CD14-positive monocyte (primary cell): Measurements from ENCODE around the gene LARP1. TPM values are rescaled to one million over a fixed set of nuclear protein-coding genes. Genes with fewer than 3 reads are reported as not detected.

Experiments used
- DNase-seq, 3 donors: peaks; one replicate each; pipeline ENCODE4 v3.0.0-alpha.2; 2011 to 2022
- H2AFZ ChIP-seq: 2 replicates; pipeline ENCODE4 v1.6.0; 2012; ENCODE audit warnings: mild to moderate bottlenecking, low read depth, low read length, inconsistent platforms; ENCODE audit not compliant: insufficient read depth, poor library complexity, severe bottlenecking
- H3K27ac ChIP-seq, 2 donors: 1 replicate in 1 of 2; 2 replicates in 1 of 2; pipeline ENCODE4 v1.5.1; 2012 to 2013; ENCODE audit warnings: low read length in 2 of 2, control low read depth in 1 of 2, inconsistent platforms in 1 of 2, low read depth in 1 of 2, mild to moderate bottlenecking in 1 of 2
- H3K27me3 ChIP-seq, 2 donors: one replicate each; pipeline versions ENCODE4 v1.6.0 to v1.6.1; 2011 to 2013; ENCODE audit warnings: low read length in 2 of 2; ENCODE audit not compliant: control insufficient read depth in 2 of 2, insufficient read depth in 2 of 2
- H3K36me3 ChIP-seq, 2 donors: replicated peaks in 1 of 2; 1 replicate in 1 of 2; 2 replicates in 1 of 2; pipeline versions ENCODE4 v1.5.1 to v1.6.1; 2012 to 2013; ENCODE audit warnings: low read length in 2 of 2, control low read depth in 1 of 2, inconsistent platforms in 1 of 2, mild to moderate bottlenecking in 1 of 2; ENCODE audit not compliant: insufficient read depth in 2 of 2, control insufficient read depth in 1 of 2
- H3K4me1 ChIP-seq, 2 donors: 1 replicate in 1 of 2; 2 replicates in 1 of 2; pipeline versions ENCODE4 v1.5.1 to v1.6.1; 2012 to 2013; ENCODE audit warnings: low read length in 2 of 2, control low read depth in 1 of 2, inconsistent platforms in 1 of 2, mild to moderate bottlenecking in 1 of 2, moderate library complexity in 1 of 2; ENCODE audit not compliant: insufficient read depth in 2 of 2, control insufficient read depth in 1 of 2
- H3K4me2 ChIP-seq: replicated peaks from 2 replicates; pipeline ENCODE3; 2012; ENCODE audit warnings: low read length, moderate library complexity, mild to moderate bottlenecking; ENCODE audit not compliant: poor library complexity, severe bottlenecking; ENCODE audit errors: extremely low read depth
- H3K4me3 ChIP-seq, 3 experiments: fragments of 200-600 bp in 1 of 3; sonication (generic) in 1 of 3; replicated peaks in 1 of 3; 1 replicate in 2 of 3; 2 replicates in 1 of 3; pipeline ENCODE4 v1.5.1; 2011 to 2013; ENCODE audit warnings: low read length in 3 of 3, mild to moderate bottlenecking in 3 of 3, control low read depth in 2 of 3, low read depth in 2 of 3, inconsistent platforms in 1 of 3, moderate library complexity in 1 of 3
- H3K79me2 ChIP-seq: 2 replicates; pipeline ENCODE4 v1.6.0; 2012; ENCODE audit warnings: mild to moderate bottlenecking, control low read depth, inconsistent platforms, low read length, moderate library complexity; ENCODE audit not compliant: insufficient read depth
- H3K9ac ChIP-seq: 2 replicates; pipeline ENCODE4 v1.6.0; 2017; ENCODE audit warnings: low read length, mild to moderate bottlenecking; ENCODE audit not compliant: insufficient read depth, poor library complexity, severe bottlenecking
- H3K9me3 ChIP-seq, 2 donors: replicated peaks in 1 of 2; 1 replicate in 1 of 2; 2 replicates in 1 of 2; pipeline versions ENCODE4 v1.5.1 to v1.6.1; 2012 to 2013; ENCODE audit warnings: low read length in 2 of 2, control low read depth in 1 of 2; ENCODE audit not compliant: control insufficient read depth in 1 of 2, insufficient read depth in 1 of 2
- H4K20me1 ChIP-seq: 2 replicates; pipeline ENCODE4 v1.6.0; 2012; ENCODE audit warnings: mild to moderate bottlenecking, low read length, control low read depth, moderate library complexity; ENCODE audit not compliant: insufficient read depth
- H3K27ac Mint-ChIP-seq, 7 donors: one replicate each; pipeline ENCODE4 v1.8.0; 2020; ENCODE audit warnings: mild to moderate bottlenecking in 7 of 7, mixed read lengths in 7 of 7, moderate library complexity in 6 of 7, inconsistent platforms in 2 of 7
- H3K27me3 Mint-ChIP-seq, 3 donors: one replicate each; pipeline ENCODE4 v1.8.0; 2021 to 2022; ENCODE audit warnings: low read depth in 3 of 3, mild to moderate bottlenecking in 3 of 3, mixed read lengths in 3 of 3, moderate library complexity in 3 of 3, inconsistent platforms in 1 of 3
- H3K36me3 Mint-ChIP-seq, 2 donors: one replicate each; pipeline ENCODE4 v1.8.0; 2020; ENCODE audit warnings: mixed read lengths in 2 of 2, inconsistent platforms in 1 of 2, mild to moderate bottlenecking in 1 of 2
- H3K4me1 Mint-ChIP-seq: one replicate; pipeline ENCODE4 v1.8.0; 2020; ENCODE audit warnings: mild to moderate bottlenecking, mixed read lengths
- H3K4me3 Mint-ChIP-seq, 2 donors: one replicate each; pipeline ENCODE4 v1.8.0; 2020; ENCODE audit warnings: mild to moderate bottlenecking in 2 of 2, mixed read lengths in 2 of 2, moderate library complexity in 1 of 2
- H3K9me3 Mint-ChIP-seq, 7 donors: one replicate each; pipeline ENCODE4 v1.8.0; 2020 to 2022; ENCODE audit warnings: mixed read lengths in 7 of 7, mild to moderate bottlenecking in 6 of 7, moderate library complexity in 6 of 7, inconsistent platforms in 2 of 7
- CTCF ChIP-seq: fragments of 200-600 bp; IDR thresholded peaks from one replicate; pipeline ENCODE4 v1.8.0; 2022; ENCODE audit warnings: antibody characterized with exemption, mild to moderate bottlenecking
- WGBS: methylation state at CpG from one replicate; pipeline ENCODE4 v1.1.5; 2013; ENCODE audit warnings: missing lambda C conversion rate; ENCODE audit not compliant: insufficient coverage; 5-methylcytosine and 5-hydroxymethylcytosine counted together
- intact Hi-C, 2 donors: fragments of 100-400 bp; cut with micrococcal nuclease; formaldehyde crosslinking; loops; one replicate each; pipeline versions ENCODE4 v1.15.0 to v1.15.1; 2023
- polyA plus RNA-seq, 3 donors: library from polyadenylated mRNA; depleted of rRNA in 1 of 3; unstranded in 2 of 3; stranded (reverse) in 1 of 3; fragments of 300-500 nt in 2 of 3; fragments of >200 nt in 1 of 3; fragmentation: Illumina TruSeq in 2 of 3; gene quantifications; 1 replicate in 2 of 3; 2 replicates in 1 of 3; pipeline ENCODE4 v1.2.3, GENCODE V29; 2012 to 2021

The LARP1 gene
- polyA plus RNA-seq, 3 donors, result 4.7 to 55.0 (median 5.8) TPM

GRCh38 chr5:154778534-154778933, 23.4 kb downstream of the LARP1 start:
- H3K9ac ChIP-seq, result no peak overlapping the region
- TF ChIP-seq CTCF, result no peak
- 100% methylated on average over 1 of the region's 2 CpGs for WGBS
- H3K4me3 ChIP-seq, result no peak overlapping the region
- Mint-ChIP-seq H3K27me3 (peaks cover 0 to 1% (median 0%) of the 10 kb centered on the region in 3 donors), H3K27ac (peak overlapping the region in 4 of 7 donors; percentile 15 to 72 (median 28)), H3K36me3 (peaks cover under 1 to 7% of the 10 kb centered on the region in 2 donors), H3K4me3 (no peak overlapping the region), H3K9me3 (no peaks in the 10 kb centered on the region), H3K4me1 (peaks cover 26% of the 10 kb centered on the region)
- peaks cover 0 to 10% of the 10 kb centered on the region in 2 donors for H3K36me3 ChIP-seq
- intact Hi-C loops, result no loop called here
- peaks cover 8 to 13% of the 10 kb centered on the region in 2 donors for H3K4me1 ChIP-seq
- H3K27ac ChIP-seq, result peak overlapping the region in 1 of 2 donors; percentile 64
- no peaks in the 10 kb centered on the region for H3K9me3 ChIP-seq
- no peak overlapping the region for H3K4me2 ChIP-seq
- peaks cover 99% of the 10 kb centered on the region for H4K20me1 ChIP-seq
- no peaks in the 10 kb centered on the region for H3K27me3 ChIP-seq
- H3K79me2 ChIP-seq, result peaks cover 100% of the 10 kb centered on the region
- H2AFZ ChIP-seq, result no peak overlapping the region
- no peak for DNase-seq

GRCh38 chr5:154779105-154779504, 23.9 kb downstream of the LARP1 start:
- no peaks in the 10 kb centered on the region for H3K27me3 ChIP-seq
- no peak overlapping the region for H3K4me2 ChIP-seq
- H3K27ac ChIP-seq, result peak overlapping the region in 1 of 2 donors; percentile 55
- DNase-seq, result no peak
- no peak for TF ChIP-seq CTCF
- H3K79me2 ChIP-seq, result peaks cover 100% of the 10 kb centered on the region
- 100% methylated on average over 1 of the region's 4 CpGs for WGBS
- intact Hi-C loops, result no loop called here
- H3K9ac ChIP-seq, result no peak overlapping the region
- peak overlapping the region in 3 of 7 donors; percentile 46 to 57 (median 49) for H3K27ac Mint-ChIP-seq
- no peak overlapping the region for H2AFZ ChIP-seq
- H3K9me3 Mint-ChIP-seq, result no peaks in the 10 kb centered on the region
- peaks cover 0 to 10% of the 10 kb centered on the region in 2 donors for H3K36me3 ChIP-seq
- H3K4me1 ChIP-seq, result peaks cover 8 to 13% of the 10 kb centered on the region in 2 donors
- peaks cover 0 to 7% of the 10 kb centered on the region in 2 donors for H3K36me3 Mint-ChIP-seq
- no peak overlapping the region for H3K4me3 Mint-ChIP-seq
- peaks cover 99% of the 10 kb centered on the region for H4K20me1 ChIP-seq
- no peaks in the 10 kb centered on the region for H3K9me3 ChIP-seq
- peaks cover 28% of the 10 kb centered on the region for H3K4me1 Mint-ChIP-seq
- peaks cover 0 to 1% (median 0%) of the 10 kb centered on the region in 3 donors for H3K27me3 Mint-ChIP-seq
- H3K4me3 ChIP-seq, result no peak overlapping the region
